K562 (cell line): ENCODE measurements around the gene SH2D5. TPM values are rescaled to one million over a fixed set of nuclear protein-coding genes. Genes with fewer than 3 reads are reported as not detected.

Experiments used
- polyA plus RNA-seq, 8 experiments: library from polyadenylated mRNA; depleted of rRNA in 4 of 8; stranded (reverse) in 5 of 8; unstranded in 3 of 8; fragments of >200 nt; fragmentation: Nextera tagmentation in 2 of 8; fragmentation: Illumina TruSeq in 1 of 8; extraction: Ambion mirVana in 2 of 8; extraction: Trizol in 1 of 8; gene quantifications; 2 replicates each; pipeline versions ENCODE4 v1.2.1 to v1.2.3, GENCODE V29; 2011 to 2014; ENCODE audit warnings: inconsistent platforms in 1 of 8, missing spikeins in 1 of 8
- total RNA-seq, 7 experiments: library from RNA; depleted of rRNA in 6 of 7; stranded (reverse); fragments of >200 nt in 6 of 7; fragmentation: Illumina TruSeq in 2 of 7; extraction: Trizol in 2 of 7; gene quantifications; 2 replicates each; pipeline versions ENCODE4 v1.2.1 to v1.2.3, GENCODE V29; 2011 to 2021; ENCODE audit warnings: low replicate concordance in 1 of 7
- TF ChIP-seq, protein P1 (sequence below): fragments of 200-600 bp; sonication (generic); IDR thresholded peaks from one replicate; pipeline ENCODE4 v1.6.1; 2012; ENCODE audit warnings: mild to moderate bottlenecking, low read depth, low read length, inconsistent platforms

The SH2D5 gene
- total and polyA plus RNA-seq, 9 of the 15 experiments (the other 6 are each of a cell fraction or from before 2014, with no cell fraction given): 0.06 to 0.11 TPM; not detected in 7

DNA sequence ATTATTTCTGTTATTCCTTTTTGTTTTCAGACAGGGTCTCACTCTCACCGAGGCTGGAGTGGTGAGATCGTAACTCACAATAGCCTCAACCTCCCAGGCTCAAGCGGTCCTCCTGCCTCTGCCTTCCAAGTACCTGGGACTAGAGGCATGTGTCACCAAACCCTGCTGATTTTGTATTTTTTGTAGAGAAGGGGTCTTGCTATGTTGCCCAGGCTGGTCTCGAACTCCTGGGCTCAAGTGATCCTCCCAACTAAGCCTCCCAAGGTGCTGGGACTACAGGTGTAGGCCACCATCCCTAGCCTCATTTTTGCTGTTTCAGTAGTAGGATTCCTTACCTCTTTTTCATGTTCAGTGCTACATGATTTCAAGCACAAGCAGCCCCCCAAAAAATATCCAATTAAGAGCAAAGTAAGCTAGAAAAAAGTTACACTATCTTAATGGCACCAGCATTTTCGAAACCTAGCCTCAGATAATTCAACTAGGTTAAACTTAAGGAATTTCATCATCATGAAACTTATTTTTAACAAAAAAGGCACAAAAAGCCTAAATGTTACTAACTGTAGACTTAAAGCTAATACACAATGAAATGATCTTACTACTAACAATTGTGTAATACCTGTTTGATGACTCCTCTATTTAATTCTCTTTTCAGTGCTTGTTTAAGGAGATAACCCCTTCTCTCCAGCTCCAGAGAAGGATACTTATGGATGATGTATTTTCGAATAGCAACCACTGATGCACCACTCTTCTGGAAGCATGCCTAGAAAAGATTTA lies 38.0 kb upstream of the SH2D5 start (continued):
- TF ChIP-seq, protein P1, sequence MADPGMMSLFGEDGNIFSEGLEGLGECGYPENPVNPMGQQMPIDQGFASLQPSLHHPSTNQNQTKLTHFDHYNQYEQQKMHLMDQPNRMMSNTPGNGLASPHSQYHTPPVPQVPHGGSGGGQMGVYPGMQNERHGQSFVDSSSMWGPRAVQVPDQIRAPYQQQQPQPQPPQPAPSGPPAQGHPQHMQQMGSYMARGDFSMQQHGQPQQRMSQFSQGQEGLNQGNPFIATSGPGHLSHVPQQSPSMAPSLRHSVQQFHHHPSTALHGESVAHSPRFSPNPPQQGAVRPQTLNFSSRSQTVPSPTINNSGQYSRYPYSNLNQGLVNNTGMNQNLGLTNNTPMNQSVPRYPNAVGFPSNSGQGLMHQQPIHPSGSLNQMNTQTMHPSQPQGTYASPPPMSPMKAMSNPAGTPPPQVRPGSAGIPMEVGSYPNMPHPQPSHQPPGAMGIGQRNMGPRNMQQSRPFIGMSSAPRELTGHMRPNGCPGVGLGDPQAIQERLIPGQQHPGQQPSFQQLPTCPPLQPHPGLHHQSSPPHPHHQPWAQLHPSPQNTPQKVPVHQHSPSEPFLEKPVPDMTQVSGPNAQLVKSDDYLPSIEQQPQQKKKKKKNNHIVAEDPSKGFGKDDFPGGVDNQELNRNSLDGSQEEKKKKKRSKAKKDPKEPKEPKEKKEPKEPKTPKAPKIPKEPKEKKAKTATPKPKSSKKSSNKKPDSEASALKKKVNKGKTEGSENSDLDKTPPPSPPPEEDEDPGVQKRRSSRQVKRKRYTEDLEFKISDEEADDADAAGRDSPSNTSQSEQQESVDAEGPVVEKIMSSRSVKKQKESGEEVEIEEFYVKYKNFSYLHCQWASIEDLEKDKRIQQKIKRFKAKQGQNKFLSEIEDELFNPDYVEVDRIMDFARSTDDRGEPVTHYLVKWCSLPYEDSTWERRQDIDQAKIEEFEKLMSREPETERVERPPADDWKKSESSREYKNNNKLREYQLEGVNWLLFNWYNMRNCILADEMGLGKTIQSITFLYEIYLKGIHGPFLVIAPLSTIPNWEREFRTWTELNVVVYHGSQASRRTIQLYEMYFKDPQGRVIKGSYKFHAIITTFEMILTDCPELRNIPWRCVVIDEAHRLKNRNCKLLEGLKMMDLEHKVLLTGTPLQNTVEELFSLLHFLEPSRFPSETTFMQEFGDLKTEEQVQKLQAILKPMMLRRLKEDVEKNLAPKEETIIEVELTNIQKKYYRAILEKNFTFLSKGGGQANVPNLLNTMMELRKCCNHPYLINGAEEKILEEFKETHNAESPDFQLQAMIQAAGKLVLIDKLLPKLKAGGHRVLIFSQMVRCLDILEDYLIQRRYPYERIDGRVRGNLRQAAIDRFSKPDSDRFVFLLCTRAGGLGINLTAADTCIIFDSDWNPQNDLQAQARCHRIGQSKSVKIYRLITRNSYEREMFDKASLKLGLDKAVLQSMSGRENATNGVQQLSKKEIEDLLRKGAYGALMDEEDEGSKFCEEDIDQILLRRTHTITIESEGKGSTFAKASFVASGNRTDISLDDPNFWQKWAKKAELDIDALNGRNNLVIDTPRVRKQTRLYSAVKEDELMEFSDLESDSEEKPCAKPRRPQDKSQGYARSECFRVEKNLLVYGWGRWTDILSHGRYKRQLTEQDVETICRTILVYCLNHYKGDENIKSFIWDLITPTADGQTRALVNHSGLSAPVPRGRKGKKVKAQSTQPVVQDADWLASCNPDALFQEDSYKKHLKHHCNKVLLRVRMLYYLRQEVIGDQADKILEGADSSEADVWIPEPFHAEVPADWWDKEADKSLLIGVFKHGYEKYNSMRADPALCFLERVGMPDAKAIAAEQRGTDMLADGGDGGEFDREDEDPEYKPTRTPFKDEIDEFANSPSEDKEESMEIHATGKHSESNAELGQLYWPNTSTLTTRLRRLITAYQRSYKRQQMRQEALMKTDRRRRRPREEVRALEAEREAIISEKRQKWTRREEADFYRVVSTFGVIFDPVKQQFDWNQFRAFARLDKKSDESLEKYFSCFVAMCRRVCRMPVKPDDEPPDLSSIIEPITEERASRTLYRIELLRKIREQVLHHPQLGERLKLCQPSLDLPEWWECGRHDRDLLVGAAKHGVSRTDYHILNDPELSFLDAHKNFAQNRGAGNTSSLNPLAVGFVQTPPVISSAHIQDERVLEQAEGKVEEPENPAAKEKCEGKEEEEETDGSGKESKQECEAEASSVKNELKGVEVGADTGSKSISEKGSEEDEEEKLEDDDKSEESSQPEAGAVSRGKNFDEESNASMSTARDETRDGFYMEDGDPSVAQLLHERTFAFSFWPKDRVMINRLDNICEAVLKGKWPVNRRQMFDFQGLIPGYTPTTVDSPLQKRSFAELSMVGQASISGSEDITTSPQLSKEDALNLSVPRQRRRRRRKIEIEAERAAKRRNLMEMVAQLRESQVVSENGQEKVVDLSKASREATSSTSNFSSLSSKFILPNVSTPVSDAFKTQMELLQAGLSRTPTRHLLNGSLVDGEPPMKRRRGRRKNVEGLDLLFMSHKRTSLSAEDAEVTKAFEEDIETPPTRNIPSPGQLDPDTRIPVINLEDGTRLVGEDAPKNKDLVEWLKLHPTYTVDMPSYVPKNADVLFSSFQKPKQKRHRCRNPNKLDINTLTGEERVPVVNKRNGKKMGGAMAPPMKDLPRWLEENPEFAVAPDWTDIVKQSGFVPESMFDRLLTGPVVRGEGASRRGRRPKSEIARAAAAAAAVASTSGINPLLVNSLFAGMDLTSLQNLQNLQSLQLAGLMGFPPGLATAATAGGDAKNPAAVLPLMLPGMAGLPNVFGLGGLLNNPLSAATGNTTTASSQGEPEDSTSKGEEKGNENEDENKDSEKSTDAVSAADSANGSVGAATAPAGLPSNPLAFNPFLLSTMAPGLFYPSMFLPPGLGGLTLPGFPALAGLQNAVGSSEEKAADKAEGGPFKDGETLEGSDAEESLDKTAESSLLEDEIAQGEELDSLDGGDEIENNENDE: no peak
